ENCODE measurements around the gene ACCSL.

The ACCSL gene

GRCh38 chr11:44096360-44097185 is 48.8 kb downstream of the ACCSL start:
- TF ChIP-seq, protein P1, sequence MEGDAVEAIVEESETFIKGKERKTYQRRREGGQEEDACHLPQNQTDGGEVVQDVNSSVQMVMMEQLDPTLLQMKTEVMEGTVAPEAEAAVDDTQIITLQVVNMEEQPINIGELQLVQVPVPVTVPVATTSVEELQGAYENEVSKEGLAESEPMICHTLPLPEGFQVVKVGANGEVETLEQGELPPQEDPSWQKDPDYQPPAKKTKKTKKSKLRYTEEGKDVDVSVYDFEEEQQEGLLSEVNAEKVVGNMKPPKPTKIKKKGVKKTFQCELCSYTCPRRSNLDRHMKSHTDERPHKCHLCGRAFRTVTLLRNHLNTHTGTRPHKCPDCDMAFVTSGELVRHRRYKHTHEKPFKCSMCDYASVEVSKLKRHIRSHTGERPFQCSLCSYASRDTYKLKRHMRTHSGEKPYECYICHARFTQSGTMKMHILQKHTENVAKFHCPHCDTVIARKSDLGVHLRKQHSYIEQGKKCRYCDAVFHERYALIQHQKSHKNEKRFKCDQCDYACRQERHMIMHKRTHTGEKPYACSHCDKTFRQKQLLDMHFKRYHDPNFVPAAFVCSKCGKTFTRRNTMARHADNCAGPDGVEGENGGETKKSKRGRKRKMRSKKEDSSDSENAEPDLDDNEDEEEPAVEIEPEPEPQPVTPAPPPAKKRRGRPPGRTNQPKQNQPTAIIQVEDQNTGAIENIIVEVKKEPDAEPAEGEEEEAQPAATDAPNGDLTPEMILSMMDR (IDR thresholded peaks at IDR 0.05): no peak
- TF ChIP-seq ZFX (IDR thresholded peaks at IDR 0.05; ENCODE audit: borderline replicate concordance): no peak
- H3K27ac ChIP-seq: peak overlapping the region; percentile 69; the same call in 1 of the 2 replicates

- no peak for TF ChIP-seq ZFX (IDR thresholded peaks at IDR 0.05; ENCODE audit: borderline replicate concordance)
- TF ChIP-seq, protein P1 (IDR thresholded peaks at IDR 0.05): no peak
Measured at GRCh38 chr11:44097821-44098220, 50.0 kb downstream of the ACCSL start.

DNA sequence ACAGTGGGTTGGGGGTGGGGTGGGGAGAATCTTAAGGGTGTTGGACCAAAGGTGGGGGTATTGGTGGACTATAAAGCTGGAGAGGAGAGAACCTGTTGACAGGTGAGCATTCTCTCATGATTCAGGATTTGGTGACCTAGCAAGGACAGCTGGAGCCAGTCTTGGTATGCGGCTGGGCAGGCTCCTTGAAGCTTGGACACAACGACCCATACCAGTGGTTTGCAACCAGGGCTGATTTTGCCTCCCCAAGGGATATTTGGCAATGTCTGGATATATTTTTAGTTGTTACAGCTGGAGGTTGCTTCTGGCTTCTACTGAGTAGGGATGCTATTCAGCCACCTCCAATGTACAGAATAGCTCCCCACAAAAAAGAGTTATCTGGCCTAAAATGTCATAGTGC is 53.3 kb downstream of the ACCSL start:
- TF ChIP-seq ZFX (IDR thresholded peaks at IDR 0.05; ENCODE audit: borderline replicate concordance): no peak
- TF ChIP-seq, protein P1 (IDR thresholded peaks at IDR 0.05): no peak
- no peak overlapping the region for H3K27ac ChIP-seq

More at GRCh38 chr11:44097821-44098220, 50.0 kb downstream of the ACCSL start:
- H3K27ac ChIP-seq: no peak overlapping the region

GRCh38 chr11:44104481-44105294 is 56.9 kb downstream of the ACCSL start:
- H3K27ac ChIP-seq: no peak overlapping the region
- TF ChIP-seq, protein P1 (IDR thresholded peaks at IDR 0.05): no peak
- no peak for TF ChIP-seq ZFX (IDR thresholded peaks at IDR 0.05; ENCODE audit: borderline replicate concordance)

DNA sequence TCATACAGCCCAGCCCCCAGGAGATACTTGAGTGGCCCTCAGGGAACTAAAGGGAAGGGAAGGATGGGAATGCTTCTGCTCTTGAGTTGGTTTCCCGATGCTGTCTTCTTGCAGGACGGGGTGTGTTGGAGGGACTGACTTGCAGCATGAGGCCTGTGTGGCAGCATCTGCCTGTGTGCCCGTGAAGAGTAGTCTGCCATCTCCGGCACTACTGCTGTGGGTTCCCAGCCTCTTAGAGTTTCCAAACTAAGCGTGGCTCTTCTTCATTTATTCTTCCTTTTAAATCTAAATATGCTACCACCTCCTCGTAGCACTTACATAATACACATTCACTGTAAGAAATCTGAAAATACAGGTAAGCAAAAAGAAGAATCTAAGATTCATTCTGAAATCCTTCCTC is 60.5 kb downstream of the ACCSL start:
- H3K27ac ChIP-seq: no peak overlapping the region
- TF ChIP-seq, protein P1 (IDR thresholded peaks at IDR 0.05): no peak
- TF ChIP-seq ZFX (IDR thresholded peaks at IDR 0.05; ENCODE audit: borderline replicate concordance): no peak
